Stimulated activated CD4-positive, alpha-beta T cell treated with anti-CD3 and anti-CD28 coated beads, Interleukin-15, amount 100 ng/mL, for 48 hours (primary cell): ENCODE results near the gene GOLGA6L24.
"Not testable (repeated sequence)": the region's sequence is repeated elsewhere in the genome, so short reads cannot be mapped to it uniquely, and the experiment has no call there.

Experiments used
- DNase-seq, 2 donors: peaks; one replicate each; pipeline ENCODE4 v3.0.0-alpha.2; 2020; ENCODE audit warnings: low read depth in 2 of 2

GOLGA6L24 gene, protein sequence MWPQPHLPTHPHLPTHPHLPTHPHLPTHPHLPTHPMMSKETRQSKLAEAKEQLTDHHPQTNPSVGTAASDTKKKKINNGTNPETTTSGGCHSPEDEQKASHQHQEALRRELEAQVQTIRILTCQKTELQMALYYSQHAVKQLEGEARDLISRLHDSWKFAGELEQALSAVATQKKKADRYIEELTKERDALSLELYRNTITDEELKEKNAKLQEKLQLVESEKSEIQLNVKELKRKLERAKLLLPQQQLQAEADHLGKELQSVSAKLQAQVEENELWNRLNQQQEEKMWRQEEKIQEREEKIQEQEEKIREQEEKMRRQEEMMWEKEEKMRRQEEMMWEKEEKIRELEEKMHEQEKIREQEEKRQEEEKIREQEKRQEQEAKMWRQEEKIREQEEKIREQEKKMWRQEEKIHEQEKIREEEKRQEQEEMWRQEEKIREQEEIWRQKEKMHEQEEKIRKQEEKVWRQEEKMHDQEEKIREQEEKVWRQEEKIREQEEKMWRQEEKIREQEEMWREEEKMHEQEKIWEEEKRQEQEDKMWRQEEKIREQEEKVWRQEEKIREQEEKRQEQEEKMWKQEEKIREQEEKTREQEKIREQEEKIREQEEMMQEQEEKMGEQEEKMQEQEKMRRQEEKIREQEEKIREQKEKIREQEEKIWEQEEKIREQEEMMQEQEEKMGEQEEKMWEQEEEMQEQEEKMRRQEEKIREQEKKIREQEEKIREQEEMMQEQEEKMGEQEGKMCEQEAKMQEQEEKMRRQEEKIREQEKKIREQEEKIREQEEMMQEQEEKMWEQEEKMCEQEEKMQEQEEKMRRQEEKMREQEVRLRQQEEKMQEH

DNA sequence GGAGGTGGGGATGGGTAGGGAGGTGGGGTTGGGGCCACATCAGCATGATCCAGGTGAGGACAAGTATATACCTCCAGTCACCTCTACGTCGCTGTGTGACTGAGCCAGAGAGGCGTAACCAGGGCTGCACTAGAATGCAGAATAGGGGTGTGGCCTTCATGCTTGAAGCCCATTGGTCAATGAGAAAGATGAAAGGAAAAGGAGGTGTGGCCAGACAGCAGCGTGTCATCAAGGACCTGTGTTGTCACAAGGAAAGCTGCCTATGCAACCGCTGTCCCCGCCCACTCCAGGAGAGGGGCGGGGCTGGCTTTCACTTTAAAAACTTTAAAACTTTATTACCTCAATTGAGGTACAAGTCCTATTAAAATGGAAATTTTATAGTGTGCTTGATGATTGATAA lies at the start of gene GOLGA6L24:
GOLGA6L24 (minus strand) TSS at position 101 of the 400 bp plus-strand sequence; CDS start at position 40, 61 bp downstream.
- not testable (repeated sequence) for DNase-seq

DNA sequence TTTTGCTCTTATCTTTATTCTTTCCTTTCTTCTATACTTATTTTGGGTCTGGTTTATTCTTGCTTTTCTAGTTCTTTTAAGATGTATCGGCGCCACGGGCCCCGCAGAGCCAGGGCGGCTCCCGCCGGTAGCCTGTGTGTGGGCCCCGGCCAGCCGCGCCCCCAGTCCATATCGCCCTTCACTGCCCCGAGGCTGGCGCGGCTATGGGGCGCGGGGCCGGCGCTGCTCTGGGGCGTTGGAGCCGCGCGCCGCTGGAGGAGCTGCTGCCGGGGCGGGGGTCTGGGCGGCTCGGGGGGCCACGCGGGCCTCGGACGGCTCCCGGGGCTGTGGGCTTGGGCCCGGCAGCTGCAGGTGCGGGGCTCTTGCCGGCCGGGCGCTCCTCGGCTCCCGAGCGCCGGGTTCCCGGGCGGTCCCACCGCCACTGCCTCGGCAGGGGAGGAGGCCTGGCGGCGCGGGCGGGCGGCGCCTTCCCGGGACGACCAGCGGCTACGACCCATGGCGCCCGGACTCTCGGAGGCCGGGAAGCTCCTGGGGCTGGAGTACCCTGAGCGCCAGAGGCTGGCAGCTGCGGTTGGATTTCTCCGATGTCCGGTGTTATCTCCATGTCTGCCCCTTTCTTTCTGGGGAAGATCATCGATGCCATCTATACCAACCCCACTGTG lies 45.0 kb upstream of the GOLGA6L24 start:
- DNase-seq, result not testable (repeated sequence)

DNA sequence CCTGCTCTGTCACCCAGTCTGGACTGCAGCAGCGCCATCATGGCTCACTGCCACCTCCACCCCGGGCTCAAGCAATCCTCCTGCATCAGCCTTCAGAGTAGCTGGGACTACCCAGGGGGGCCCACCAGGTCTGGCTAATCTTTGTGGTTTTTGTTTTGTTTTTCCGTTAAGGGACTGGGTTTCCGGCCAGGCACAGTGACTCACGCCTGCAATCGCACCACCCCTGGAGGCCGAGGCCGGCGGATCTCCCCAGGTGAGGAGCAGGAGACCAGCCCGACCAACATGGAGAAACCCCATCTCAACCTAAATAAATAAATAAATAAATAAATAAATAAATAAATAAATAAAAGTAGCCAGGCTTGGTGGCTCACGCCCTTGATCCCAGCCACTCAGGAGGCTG lies 38.1 kb upstream of the GOLGA6L24 start:
- not testable (repeated sequence) for DNase-seq

DNA sequence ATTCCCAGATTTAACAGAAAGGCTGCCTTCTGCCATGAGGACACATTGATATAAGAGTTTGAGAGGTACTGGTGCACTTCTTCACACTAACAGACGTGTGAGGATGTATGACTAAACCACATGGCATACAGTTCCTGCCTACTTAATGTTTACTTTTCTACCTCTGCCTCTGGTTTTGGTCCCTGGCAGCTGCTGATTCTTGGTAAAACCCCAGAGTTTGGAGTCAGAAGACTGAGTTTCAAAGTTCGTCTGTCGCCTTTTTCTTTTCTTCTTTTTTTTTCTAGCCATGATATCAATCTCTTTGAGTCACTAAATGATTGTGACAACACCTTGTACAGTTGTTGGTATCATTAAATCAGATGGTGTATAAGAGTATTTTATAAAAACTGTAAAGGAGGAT lies 22.2 kb upstream of the GOLGA6L24 start:
- DNase-seq, result not testable (repeated sequence)

DNA sequence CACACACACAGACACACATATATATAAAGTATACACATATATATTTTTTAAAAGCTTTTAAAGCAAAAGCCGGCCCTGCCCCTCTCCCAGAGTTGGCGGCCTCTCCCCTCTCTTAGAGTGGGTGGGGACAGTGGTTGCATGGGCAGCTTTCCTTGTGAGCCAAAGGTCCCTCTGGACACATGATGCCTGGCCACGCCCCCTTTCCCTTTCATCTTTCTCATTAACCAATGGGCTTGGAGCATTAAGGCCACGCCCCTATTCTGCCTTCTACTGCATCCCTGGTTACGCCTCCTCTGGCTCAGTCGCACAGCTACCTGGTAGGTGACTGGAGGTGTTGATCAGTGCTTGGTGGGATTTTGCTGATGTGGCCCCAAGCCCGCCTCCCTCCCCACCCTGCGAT lies 20.5 kb upstream of the GOLGA6L24 start, which contains the start of gene GOLGA8F:
GOLGA8F (plus strand) TSS at position 301 of the 400 bp plus-strand sequence; CDS start at position 399, 98 bp downstream.
- not testable (repeated sequence) for DNase-seq

DNA sequence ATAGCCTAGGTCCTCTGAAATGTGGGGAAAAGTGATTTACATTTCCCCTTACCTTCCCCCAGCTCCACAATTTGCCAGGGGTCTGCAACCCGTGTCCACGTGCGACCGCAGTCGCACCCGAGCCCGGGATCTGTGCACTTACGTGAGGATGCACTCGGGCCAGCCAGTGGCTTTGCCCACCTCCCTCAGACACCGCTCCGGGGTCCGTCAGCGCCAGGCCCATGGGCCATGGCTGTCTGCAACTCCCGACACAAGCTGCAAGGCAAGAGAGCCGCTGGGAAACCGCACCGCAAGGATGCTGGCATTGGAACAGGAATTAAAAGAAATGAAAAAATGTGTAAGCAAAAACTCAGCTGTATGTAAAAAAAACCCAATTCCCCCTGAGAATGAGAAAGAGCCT lies 7.6 kb upstream of the GOLGA6L24 start:
- not testable (repeated sequence) for DNase-seq

DNA sequence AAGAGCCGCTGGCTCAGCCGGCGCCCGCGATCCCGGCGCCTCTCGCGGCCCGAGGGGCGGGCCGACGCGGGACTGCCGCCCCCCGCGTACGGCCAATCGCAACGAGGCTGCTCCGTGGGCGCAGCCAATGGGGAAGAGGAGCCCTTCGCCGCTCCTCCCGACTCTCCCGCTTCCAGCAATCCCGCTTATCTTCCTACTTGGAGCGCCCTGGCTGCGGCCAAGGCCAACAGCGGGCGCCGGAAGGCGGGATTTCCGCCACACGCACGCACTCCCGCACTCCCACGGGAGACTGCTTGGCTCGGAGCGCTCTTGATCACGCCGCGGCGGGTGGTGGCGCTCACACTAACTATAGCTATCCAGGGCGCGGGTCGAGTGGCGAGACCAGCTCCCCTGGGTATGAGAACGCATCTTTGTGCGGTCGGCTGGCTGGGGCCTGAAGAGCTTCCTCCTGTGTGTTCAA lies 35.7 kb downstream of the GOLGA6L24 start, which contains the start of gene HERC2:
HERC2 (minus strand) TSS at position 51 of the 460 bp plus-strand sequence. CDS start 746 bp downstream, outside the sequence.
- DNase-seq, result not testable (repeated sequence)

DNA sequence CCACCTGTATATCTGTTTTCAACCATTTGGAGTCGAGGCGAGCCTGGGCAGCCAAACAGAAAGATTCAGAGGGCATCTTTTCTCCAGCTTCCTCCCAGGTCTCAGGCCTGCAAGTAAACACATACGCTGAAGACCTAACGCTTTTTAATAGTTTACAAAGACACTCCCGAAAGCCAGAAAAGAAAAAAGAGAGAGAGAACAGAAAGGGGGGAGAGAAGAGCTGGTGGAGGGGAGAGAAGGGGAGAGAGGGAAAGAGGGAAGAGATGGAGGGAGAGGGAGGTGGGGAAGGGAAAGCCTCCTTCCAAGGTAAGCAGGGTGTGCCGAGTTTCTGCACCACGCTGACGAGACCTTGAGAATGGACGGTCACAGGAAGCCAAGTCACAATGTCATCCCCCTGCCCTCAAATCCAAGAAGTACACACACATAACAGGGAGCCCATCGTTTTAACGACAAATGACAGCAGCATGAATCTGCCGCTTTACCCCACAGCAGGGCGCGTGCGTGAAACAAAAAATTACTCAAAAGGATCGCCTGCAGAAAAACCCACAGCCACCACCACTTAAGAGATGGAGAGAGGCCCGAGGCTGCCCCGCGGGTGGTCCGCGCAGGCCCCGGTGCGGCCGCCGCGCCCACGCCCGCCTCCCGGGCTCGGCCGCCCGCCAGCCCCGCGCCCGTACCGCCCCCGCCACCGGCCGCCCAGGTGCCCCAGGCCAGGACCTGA lies 36.4 kb downstream of the GOLGA6L24 start:
- not testable (repeated sequence) for DNase-seq

DNA sequence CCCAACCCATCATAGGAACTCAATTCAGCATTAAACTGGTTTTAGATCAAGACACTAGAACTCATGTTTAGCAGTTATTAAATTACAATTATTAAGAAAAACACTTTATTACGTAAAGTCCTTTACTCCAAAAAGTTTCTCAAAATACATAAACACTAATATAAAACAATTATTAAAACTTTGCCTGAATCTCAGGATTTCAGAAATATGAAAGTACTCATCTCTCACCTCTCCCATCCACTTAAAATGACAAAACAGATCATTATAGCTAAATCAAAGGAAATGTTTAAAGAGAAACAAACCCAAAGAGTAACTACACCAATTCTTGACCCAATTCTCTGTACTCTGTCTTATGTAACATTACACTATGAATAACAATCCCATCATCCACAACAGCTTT lies 38.2 kb downstream of the GOLGA6L24 start:
- not testable (repeated sequence) for DNase-seq

DNA sequence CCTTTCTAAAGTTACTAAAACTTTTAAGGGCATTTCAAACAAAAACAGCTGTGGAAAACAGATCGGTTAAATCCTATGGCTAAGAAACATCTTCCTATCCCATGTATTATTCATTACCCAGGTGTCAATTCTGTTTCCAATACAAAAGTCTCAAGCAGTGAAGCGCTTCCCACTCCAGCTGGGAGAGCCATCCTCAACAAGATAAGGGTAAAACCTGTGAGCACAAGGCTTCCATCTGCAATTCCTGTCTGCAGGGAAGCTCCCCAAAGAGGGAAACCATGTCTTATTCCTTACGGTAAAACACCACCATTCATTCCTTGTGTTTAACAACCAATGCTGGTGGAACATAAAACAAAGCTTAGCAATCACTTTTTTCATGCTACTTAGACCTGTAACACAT lies 39.1 kb downstream of the GOLGA6L24 start:
- not testable (repeated sequence) for DNase-seq

DNA sequence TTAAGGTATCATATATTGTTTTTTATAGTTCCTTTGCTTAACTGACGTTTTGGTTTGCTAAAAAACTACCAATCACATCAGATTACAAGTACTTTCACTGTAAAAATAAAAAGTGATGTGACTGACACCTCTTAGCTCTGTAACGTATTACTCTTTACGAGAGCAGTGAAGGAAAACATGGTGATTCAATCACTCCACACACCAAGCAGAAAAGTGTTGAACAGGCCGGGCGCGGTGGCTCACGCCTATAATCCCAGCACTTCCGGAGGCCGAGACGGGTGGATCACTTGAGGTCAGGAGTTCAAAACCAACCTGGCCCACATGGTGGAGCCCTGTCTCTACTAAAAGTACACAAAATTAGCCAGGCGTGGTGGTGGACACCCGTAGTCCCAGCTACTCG lies 39.8 kb downstream of the GOLGA6L24 start:
- DNase-seq, result not testable (repeated sequence)

DNA sequence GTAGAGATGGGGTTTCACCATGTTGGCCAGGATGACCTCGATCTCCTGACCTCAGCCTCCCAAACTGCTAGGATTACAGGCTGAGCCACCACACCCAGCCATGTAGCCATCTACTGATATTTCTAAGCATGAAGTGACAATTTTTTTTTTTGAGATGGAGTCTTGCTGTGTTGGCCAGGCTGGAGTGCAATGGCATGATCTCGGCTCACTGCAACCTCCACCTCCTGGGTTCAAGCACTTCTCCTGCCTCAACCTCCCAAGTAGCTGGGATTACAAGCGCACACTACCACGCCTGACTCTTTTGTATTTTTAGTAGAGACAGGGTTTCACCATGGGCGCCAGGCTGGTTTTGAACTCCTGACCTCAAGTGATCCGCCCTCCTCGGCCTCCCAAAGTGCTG lies 40.9 kb downstream of the GOLGA6L24 start:
- not testable (repeated sequence) for DNase-seq

DNA sequence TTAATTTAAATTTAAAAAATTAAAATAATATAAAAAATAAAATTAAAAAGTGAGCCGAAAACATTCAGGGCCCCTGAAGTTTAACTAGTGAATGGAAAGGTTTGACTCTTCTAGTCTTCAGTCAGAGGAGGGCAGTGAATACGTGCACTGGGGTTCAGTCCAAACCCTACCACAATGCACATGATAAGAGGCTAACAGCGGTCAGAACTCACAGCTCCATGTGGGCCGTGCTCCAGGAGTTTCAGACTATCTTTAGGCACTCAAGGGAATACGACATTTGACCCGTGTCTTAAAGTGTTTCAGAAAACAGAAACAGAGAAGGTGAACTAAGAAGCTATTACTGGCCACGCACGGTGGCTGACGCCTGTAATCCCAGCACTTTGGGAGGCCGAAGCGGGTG lies 47.4 kb downstream of the GOLGA6L24 start:
- not testable (repeated sequence) for DNase-seq

DNA sequence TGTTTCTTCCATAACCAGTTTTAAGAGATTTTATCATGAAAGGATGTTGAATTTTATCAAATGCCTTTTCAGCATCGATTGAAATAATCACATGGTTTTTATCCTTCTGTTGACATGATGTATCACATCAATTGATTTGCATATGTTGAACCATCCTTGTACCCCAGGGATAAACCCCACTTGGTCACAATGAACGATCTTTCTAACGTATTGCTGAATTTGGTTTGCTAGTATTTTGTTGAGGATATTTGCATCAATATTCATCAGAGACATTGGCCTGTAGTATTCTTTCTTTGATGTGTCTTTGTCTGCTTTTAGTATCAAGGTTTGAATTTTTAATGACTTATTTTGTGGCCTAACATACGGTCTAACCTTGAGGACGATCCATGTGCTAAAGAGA lies 49.2 kb downstream of the GOLGA6L24 start:
- not testable (repeated sequence) for DNase-seq
